GM21528 (cell line): ENCODE measurements around the gene TCN1.
"Not testable (repeated sequence)": the region's sequence is repeated elsewhere in the genome, so short reads cannot be mapped to it uniquely, and the experiment has no call there.

ENCODE experiments used
- ATAC-seq: cut with Tn5 transposase; IDR thresholded peaks from one replicate; pipeline ENCODE4 v1.9.1; 2021; ENCODE audit warnings: mild to moderate bottlenecking, moderate library complexity; ENCODE audit not compliant: unreplicated experiment, low FRiP score

TCN1 gene, protein sequence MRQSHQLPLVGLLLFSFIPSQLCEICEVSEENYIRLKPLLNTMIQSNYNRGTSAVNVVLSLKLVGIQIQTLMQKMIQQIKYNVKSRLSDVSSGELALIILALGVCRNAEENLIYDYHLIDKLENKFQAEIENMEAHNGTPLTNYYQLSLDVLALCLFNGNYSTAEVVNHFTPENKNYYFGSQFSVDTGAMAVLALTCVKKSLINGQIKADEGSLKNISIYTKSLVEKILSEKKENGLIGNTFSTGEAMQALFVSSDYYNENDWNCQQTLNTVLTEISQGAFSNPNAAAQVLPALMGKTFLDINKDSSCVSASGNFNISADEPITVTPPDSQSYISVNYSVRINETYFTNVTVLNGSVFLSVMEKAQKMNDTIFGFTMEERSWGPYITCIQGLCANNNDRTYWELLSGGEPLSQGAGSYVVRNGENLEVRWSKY

DNA sequence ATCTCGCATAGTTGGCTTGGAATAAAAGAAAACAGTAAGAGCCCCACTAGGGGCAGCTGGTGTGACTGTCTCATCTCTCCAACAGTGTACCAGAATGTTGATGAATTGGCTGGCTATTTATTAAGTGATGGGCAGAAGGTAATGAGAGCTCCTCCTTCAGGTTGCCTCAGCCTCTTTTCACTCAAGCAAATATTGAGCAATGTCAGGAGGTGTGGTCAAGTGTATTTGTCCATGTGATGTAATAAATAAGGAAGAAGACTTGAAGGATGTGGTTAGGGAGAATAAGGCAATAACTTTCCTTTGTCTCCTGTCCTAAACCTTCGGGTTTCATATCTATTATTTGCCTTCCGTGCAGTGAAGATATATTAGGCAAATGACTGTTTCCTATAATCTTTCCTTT is at the start of gene TCN1:
Gene TCN1 (minus strand): TSS at position 91 of the 400 bp plus-strand sequence. CDS start 17 bp downstream, at position 74.
- ATAC-seq, result no peak

DNA sequence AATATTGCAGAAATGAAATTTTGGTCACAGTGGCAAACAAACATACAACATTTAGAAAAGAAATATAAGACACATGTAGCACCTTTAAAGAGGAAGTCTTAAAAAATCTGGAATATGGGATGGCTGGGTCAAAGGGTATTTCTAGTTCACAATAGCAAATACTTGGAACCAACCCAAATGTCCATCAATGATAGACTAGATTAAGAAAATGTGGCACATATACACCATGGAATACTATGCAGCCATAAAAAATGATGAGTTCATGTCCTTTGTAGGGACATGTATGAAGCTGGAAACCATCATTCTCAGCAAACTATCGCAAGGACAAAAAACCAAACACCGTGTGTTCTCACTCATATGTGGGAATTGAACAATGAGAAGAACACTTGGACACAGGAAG is 37.3 kb upstream of the TCN1 start:
- not testable (repeated sequence) for ATAC-seq

DNA sequence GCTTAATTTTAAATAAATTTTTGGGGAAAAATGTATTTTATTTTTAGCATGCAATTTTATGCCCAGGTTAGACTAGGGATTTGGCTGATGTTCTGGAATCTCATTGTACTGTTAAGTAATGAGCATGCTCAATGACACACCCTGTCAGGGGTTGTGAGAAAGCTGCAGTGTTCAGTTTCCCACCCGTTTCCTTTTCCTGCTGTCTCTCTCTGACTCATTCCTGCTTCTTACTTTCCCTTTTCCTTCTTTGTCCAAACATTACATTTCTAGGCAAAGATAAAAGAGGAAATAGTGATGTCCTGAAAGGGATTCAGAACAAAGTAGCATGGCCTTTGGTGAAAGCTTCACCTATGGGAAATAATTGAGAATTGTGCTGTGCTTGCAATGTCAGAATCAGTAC is 35.0 kb upstream of the TCN1 start:
- ATAC-seq, result no peak

DNA sequence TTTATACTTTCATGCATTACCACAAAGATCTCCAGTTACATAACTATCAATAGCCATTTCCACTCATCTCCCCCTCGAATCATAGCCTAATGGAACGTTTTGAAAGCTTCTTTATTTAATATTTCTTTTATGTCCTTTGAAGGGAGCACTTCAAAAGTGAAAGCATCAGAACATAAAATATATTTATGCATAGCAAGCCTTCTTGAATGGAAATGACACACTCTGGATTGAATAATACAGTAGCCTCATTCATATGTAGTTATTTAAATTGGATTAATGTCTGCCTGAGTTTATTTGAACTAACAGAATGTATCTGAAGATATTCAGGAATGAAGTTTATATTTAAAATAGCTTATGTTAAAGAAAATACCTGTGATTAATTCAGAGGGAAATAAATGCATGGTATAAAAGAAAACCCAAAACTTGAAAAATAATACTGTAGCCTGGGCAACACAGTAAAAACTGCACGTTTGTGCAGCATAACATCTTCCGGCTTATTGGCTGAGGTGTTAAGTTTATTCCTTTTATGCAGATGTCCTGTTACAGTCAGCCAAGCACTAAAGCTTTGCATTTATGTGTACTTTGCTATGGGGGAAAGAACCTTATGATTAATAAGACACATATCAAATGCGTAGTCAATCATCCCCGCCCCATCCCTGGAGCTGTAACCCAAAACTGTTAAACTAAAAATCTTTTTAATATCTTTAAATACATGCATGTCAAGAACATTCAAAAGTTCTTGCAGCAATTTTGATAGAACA is 34.3 kb upstream of the TCN1 start:
- ATAC-seq, result no peak

DNA sequence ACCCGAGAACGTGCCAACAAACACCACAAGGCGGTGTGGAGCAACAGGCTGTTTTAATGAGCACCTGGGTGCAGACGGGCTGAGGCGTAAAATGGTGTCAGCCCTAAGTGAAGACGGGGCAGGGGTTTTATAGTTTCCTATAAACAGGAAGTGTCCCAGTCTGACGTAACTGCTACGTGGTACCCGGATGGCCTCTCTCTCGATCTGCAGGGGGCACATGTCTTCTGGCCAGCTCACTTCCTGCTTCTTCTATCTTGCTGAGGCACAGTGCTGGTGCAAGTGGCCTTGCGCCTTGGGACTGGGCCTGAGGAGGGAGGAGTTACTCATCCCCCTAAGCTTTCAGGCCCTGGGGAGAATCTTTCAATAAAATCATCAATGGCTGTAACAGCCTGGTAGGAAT is 33.2 kb upstream of the TCN1 start:
- ATAC-seq, result no peak

DNA sequence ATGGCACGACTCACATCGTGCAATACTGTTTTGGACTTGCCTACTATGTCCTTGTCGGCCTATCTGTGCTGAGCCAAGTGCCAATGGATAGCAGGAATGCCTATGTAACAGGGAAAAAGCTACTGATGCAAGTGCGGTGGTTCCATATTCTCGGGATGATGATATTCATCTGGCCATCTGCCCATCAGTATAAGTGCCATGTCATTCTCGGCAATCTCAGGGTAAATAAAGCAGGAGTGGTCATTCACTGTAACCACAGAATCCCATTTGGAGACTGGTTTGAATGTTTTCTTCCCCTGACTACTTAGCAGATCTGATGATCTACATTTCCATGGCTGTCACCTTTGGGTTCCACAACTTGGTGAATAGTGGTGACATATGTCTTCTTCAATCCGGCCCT is 32.4 kb upstream of the TCN1 start:
- ATAC-seq, result no peak

DNA sequence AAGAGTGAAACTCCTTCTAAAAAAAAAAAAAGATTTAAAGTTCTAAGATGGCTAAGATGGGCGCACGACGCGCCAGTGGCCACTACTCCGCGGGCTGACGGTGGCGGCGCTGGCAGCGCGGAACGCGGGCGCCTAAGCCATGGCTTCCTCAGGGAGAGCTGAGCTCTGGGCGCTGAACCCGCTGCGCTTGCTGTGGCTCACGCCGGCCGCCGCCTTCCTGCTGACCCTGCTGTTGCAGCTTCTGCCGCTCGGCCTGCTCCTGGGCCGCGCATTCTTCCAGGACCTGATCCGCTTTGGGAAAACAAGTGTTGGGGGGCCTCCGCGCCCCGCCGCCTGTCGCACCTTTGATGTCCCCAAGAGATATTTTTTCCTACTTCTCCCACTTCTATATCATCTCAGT is 31.8 kb upstream of the TCN1 start:
- ATAC-seq, result no peak

DNA sequence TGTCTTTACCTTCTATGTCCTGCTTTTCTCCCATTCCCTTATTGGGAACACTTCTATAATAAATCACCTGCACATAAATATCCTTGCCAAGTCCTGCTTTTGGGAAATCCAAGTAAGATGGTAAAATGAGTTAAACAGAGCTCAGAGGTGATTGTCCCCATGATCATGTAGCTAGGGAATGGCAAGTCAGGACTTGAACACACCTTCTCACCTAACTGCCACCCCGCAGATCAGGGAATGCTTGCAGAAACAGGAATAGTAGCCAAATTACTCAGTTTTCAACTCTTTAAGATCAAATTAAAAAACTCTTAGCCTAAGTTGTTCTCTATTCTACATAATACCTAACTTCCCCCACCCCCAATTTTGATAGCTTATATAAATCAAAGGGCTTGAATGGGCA is 28.3 kb upstream of the TCN1 start:
- no peak for ATAC-seq

DNA sequence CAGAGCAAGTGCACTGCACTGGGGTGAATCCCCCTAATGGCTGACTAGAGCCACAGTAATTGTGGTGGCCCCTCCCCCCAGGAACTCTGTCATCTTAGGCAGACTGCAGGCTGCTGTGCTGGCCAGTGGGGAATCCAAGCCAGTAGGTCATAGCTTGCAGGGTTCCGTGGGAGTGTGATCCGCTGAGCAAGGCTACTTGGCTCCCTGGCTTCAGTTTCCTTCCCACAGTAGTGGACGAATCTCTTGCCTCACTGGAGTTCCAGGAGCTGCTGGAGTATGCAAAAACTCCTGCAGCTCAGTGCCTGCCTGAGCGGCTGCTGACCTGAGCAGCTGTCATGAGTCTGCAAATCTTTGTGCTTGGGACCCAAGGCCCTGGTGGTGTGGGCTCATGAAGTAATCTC is 25.5 kb upstream of the TCN1 start:
- ATAC-seq, result no peak

DNA sequence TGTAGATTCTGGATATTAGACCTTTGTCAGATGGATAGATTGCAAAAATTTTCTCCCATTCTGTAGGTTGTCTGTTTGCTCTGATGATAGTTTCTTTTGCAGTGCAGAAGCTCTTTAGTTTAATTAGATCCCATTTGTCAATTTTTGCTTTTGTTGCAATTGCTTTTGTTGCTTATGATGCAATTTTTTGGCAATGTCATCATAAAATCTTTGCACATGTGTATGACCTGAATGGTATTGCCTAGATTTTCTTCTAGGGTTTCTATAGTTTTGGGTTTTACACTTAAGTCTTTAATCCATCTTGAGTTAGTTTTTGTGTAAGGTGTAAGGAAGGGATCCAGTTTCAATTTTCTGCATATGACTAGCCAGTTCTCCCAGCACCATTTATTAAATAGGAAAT is 20.9 kb upstream of the TCN1 start:
- ATAC-seq, result not testable (repeated sequence)

DNA sequence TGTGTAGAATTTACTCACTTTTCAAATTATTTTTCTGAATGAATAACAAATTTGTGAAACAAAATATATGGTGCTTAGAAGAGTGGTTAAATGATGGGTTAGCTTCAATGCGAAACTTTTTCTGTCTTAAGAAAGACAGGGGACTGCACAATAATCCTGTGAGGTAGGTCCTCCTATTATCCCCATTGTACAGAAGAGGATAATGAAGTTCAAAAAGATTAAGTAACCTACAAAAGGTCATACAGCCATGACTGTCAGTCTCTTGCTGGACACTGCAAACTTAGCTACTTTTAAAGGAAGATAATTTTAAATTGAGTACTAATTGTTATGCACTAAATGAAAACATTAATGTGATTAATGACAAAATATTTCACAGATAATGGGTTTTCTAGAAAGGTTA is 17.3 kb upstream of the TCN1 start:
- no peak for ATAC-seq

DNA sequence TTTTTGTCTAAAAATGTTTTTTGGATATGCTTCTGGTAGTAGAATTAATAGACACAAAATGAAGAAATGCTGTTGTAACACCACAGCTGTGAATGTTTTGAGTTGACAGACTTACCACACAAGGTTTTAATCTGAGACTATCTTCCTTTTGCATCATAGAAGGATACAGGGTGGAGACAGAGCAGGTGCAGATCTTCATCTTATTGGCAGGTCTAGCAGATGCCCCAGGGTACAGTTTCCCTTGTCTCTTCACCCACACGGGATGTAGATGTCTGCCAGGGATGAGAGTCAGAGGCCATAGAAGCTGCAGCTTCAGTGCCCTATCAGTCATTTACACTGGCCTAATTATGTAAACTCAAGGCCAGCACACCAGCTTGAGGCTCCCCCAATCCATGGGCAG is 13.3 kb upstream of the TCN1 start:
- ATAC-seq, result no peak

DNA sequence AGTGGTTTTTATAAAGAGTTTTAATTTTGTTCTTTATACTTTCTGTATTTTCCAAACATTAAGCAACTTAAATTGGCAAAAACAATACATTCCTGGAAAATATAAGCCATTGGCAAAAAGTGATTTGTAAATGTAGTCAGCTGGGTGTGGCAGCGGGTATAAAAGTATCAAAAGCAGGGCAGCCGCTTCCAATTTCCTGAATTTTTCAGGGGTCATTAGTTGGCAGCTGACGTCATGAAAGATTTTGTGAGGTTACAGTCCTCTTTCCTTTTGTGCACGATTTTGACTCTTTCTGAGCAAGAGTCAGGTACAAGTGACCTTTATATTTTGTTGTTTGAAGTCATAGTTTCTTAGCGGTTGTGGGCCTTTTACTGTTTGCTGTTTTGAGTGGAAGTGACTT is 12.3 kb upstream of the TCN1 start, which contains the start of gene OOSP3:
Gene OOSP3 (plus strand): TSS at position 208 of the 400 bp plus-strand sequence. CDS start 27 bp downstream, at position 235.
- ATAC-seq, result no peak

DNA sequence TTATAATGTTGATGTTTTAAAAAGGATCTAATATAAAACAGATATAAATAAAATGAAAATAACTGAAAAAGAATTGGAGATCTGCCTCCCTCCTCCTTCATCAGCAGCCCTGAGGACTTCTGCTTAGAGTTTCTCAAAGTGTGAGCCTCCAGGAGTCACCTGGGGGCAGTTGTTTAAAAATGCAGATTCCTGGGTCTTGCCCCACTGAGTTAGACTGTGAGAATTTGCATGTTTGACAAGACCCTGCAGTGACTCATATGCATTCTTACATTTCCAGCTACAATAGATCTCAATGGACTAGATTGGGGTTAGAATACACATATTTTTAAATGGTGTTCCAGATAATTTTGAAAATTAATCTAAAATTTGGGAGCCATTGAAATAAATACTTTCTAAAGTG is 11.5 kb upstream of the TCN1 start:
- ATAC-seq, result no peak

DNA sequence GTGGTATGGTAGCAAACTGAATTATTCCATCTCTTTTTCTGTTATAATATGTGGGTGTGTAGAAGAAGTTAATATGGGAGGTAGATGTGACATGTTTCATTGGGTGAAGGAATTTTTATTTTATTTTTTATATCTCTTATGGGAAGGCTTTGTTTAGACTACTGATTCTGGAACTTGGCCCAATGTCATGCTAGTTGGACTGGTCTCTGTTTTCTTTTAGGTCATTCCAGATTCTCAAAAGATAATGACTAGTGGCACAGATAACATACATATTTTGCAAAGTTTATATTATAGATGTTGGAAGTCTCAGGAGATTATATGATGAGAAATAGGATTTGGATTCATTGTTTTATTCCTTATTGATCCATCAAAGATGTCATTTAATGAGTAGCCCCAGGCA is 11.0 kb upstream of the TCN1 start:
- no peak for ATAC-seq

DNA sequence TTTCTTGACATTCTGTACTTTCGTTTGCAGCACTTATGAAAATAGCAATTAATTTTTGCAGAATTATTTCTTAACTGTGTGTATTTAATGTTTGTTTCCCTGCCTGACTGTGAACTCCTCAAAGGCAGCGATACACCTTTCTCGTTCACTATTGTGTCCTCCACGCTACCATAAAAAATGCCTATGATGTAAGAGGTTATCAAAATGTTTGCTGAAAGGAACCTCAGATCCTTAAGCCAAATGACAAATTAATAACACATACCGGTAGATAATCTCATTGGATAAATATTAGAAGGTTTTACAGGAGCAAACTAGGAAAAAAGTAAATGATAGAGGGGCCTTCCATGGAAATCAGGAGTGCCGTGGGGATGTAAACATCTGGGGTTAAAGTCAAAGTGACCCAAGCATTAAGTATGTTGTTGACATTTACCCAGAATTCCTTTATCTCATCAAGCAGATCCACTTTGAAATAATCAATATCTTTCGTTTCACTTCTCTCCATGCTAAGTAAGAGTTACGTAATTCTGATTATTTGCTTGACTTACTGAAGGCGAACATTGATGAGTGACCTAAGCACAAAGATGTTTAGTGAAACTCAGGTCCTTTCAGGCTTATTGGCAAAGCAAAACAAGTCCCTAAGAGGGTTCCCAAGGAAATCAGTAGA is 9.7 kb upstream of the TCN1 start:
- no peak for ATAC-seq

DNA sequence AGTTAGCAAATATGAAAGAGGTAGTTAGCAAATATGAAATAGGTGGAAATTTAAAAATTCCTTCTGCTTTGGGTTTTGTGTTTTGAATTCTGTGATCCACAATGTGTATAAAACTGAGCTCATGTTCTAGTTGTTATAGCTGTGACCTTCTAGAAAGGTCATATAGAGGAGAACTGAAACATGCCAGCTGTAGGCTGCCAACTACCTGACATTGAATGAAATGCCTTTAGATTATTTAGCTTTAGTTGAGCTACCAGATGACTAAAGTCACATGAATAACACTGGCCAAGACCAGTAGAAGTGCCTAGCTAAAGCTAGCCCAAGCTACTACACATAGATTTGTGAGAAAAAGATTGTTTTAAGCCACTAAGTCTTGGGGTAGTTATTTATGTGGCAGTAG is 5.8 kb upstream of the TCN1 start:
- no peak for ATAC-seq

DNA sequence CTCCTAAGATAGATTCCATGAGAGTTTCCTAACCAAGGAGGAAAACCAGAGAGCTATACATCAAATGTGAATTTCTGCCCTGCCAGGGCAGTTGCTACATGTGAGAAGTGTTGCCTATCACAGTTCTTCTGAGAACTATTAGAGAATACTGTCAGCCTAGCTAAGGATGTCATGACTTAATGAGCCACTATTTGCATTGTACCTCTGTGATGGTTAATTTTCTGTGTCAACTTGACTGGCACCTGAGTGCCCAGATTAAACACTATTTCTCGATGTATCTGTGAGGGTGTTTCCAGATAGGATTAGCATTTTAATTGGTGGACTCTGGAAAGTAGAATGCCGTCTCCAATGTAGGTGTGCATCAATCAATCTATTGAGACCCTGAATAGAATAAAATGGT is 1.7 kb upstream of the TCN1 start:
- no peak for ATAC-seq

DNA sequence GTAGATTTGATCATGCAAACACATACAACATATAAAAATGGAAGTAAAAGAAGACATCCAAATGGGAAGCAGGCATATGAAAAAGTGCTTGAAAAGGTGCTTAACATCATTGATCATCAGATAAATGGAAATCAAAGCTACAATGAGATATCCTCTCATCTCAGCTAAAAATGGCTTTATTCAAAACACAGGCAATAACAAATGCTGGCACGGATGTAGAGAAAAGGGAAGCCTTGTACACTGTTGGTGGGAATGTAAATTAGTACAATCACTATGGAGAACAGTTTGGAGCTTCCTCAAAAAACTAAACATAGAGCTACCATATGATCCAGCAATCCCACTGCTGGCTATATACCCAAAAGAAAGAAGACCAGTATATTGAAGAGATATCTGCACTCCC is 549 bp upstream of the TCN1 start:
- no peak for ATAC-seq

DNA sequence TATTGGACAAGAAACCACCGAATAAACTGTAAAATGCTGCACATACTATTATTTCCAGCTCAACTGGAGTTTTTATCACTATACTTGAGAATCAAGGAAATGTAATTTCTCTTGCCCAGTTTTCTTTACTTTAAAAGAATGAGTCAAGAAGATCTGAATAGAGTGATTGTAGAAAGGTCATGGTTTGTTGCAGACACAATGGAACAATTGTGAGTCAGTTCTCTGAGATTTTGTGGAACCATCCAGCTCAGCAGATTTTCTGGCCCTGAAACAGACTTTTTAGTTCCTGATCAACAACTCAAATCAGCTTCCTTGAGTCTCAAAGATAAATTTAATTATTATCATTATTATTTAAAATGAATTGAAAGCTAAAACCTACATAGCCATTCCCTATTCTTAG is 1.3 kb downstream of the TCN1 start:
- no peak for ATAC-seq

DNA sequence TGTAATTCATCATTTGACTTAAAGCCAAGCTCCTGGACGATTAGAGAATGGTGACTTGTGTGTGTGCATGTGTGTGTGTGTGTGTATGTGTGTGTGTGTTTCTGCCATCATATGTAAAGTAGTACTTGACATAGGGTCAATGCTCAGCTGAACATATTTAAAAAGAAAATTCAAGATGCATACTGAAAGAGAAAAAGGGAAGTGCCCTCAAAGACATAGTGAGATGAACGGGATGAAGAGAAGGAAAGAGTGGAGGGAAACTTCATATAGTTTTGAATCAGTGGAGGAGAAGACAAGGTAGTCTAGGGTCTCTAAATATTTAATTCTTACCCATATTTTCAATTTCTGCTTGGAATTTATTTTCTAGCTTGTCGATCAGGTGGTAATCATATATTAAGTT is 4.0 kb downstream of the TCN1 start:
- ATAC-seq, result no peak
